ACC112 (cell line): ENCODE results near the gene SLC37A3.
"Not testable (repeated sequence)": the region's sequence is repeated elsewhere in the genome, so short reads cannot be mapped to it uniquely, and the experiment has no call there.

ENCODE experiments used
- H2AFZ ChIP-seq: fragments of 200-600 bp; sonication (generic); one replicate; pipeline ENCODE4 v1.6.0; 2017; ENCODE audit warnings: antibody characterized with exemption, low read length; ENCODE audit not compliant: unreplicated experiment
- H3K27ac ChIP-seq: fragments of 200-600 bp; sonication (generic); 2 replicates; pipeline ENCODE4 v1.5.1; 2014; ENCODE audit warnings: low read depth, mild to moderate bottlenecking, antibody characterized with exemption, low read length, moderate library complexity
- H3K27me3 ChIP-seq: fragments of 200-600 bp; sonication (generic); 2 replicates; pipeline ENCODE4 v1.6.1; 2014; ENCODE audit warnings: mild to moderate bottlenecking, antibody characterized with exemption, low read length, moderate library complexity, mixed read lengths; ENCODE audit not compliant: insufficient read depth
- H3K36me3 ChIP-seq: fragments of 200-600 bp; sonication (generic); 2 replicates; pipeline ENCODE4 v1.6.1; 2016; ENCODE audit warnings: mild to moderate bottlenecking, antibody characterized with exemption, low read length, moderate library complexity, mixed read lengths; ENCODE audit not compliant: insufficient read depth
- H3K4me1 ChIP-seq: fragments of 200-600 bp; sonication (generic); one replicate; pipeline ENCODE4 v1.6.1; 2016; ENCODE audit warnings: low read length, mixed read lengths; ENCODE audit not compliant: insufficient read depth, unreplicated experiment, control insufficient read depth
- H3K4me3 ChIP-seq: fragments of 200-600 bp; sonication (generic); 2 replicates; pipeline ENCODE4 v1.5.1; 2014; ENCODE audit warnings: mild to moderate bottlenecking, low read depth, low read length
- H3K79me2 ChIP-seq: fragments of 200-600 bp; sonication (generic); one replicate; pipeline ENCODE4 v1.6.0; 2016; ENCODE audit warnings: low read length; ENCODE audit not compliant: control insufficient read depth, unreplicated experiment, insufficient read depth

The SLC37A3 gene

DNA sequence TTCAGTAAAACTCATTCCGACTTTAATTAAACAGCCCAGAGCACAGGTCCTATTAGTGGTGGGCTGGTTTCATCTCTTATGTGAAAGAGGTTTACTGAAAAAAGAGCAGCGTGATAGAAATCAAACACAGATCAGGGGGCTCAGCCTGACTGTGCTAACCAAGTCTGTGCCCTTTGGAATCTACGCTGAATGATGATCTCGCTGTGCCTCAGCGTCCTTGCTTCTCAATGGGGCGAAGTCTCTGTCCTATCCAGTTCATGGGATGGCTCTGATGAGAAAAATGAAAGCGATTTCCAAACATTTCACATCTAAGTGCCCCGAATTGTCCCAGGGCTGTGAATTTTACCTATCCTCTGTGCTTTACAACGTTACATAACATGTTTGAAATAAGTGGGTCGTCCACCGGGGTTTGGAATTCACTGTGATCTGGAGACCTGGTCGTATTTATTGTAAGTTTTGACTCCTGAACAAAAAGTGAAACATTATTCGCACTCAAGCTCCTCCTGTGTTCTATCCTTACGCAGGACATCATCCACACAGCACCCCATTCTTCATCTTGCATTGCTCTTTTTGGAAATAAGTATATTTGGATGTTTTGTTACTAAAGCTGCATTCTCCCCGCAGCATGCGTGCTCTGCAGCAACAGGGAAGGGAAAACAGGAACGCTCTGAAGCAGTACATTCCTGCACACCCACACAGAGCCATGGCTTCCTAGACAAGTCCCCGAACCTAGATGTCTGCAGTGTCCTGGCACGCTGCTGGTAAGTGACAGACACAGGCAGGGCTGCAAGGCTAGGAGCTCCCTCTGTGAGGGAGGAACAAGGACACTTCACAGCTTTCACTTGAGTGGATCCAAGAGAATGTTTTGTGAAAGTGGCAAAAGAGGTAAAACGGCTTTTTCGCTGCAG is 83.5 kb downstream of the SLC37A3 start:
- Histone ChIP-seq H3K27me3 (no peaks in the 10 kb centered on the region), H3K27ac (no peak overlapping the region), H3K79me2 (no peaks in the 10 kb centered on the region), H3K4me3 (no peak overlapping the region), H3K4me1 (peaks cover 24% of the 10 kb centered on the region), H3K36me3 (no peaks in the 10 kb centered on the region; the same call in 1 of the 2 replicates), H2AFZ (peak overlapping the region; percentile 53)

DNA sequence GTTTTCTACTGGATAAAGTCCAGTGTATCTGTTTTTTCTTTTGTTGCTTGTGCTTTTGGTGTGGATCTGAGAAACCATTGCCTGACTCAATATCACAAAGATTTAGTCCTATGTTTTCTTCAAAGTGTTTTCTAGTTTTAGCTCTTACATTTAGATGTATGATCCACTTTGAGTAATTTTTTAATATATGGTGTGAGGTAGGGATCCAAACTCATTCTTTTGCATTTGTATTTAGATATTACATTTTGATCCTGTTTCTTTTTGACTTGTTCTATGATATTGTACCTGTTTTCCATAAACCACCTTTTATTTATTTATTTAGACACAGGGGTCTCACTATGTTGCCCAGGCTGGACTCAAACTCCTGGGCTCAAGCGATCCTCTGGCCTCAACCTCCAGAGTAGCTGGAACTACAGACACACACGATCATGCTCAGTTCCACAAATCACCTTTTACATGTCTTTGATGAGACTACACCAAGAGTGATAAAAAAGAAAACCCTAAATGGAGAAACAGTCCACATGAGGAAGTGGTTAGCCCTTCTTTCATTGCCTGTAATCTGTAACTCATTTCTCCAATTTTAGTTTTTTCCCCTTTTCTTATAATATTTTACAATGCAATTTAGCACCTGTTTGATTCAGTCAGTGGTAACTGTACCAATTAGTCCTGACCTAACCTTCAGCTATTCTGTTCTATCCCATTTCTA is 86.0 kb downstream of the SLC37A3 start:
- Histone ChIP-seq H2AFZ (no peak overlapping the region), H3K36me3 (no peaks in the 10 kb centered on the region; the same call in 1 of the 2 replicates), H3K4me1 (peaks cover 24% of the 10 kb centered on the region)

DNA sequence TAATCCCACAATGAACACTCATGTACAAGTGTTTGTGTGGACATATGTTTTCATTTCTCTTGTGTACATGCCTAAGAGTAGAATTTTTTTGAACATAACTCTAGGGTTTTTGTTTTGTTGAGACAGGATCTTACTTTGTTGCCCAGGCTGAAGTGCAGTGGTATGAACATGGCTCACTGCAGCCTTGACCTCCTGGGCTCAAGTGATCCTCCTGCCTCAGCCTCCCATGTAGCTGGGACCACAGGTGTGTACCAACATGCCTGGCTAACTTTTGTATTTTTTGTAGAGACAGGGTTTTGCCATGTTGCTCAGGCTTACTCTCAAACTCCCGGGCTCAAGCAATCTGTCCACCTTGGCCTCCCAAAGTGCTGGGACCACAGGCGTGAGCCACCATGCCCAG is 87.2 kb downstream of the SLC37A3 start:
- H3K27ac ChIP-seq, H3K36me3 ChIP-seq, H3K79me2 ChIP-seq, H3K4me3 ChIP-seq, H2AFZ ChIP-seq, H3K27me3 ChIP-seq: not testable (repeated sequence)
- peaks cover 14% of the 10 kb centered on the region for H3K4me1 ChIP-seq

More for the DNA sequence above, 86.0 kb downstream of the SLC37A3 start:
- Histone ChIP-seq H3K27me3 (no peaks in the 10 kb centered on the region), H3K79me2 (no peaks in the 10 kb centered on the region), H3K27ac (no peak overlapping the region), H3K4me3 (no peak overlapping the region)

DNA sequence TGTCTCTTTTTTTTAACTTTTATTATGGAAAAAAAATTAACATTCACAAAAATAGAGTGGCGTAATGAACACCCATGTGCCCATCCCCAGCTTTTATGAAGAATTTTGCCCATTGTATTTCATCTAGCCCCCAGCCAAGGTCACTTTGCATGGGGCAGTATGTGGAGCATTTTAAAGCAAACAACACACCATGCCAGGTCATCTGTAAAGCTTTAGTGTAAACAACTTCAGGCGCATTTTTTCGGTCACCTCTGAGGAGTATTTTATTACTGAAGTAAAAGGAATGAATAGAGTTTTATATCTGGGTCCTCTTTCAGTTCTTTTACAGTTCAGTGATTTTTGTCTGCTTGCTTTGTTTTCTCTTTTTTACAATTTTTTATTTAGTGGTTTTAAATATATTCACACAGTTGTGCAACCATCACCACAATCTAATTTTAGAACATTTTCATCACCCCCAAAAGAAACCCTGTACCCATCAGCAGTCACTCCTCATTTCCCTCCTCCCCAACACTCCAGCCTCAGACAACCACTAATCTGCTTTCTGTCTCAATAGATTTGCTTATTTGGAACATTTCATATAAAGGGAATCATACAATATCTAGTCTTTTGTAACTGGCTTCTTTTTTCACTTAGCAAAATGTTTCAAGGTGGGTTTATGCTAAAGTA is 87.9 kb downstream of the SLC37A3 start:
- H3K4me3 ChIP-seq: no peak overlapping the region
- no peak overlapping the region for H3K27ac ChIP-seq
- no peak overlapping the region for H2AFZ ChIP-seq
- no peaks in the 10 kb centered on the region for H3K27me3 ChIP-seq
- peaks cover 7% of the 10 kb centered on the region for H3K4me1 ChIP-seq
- no peaks in the 10 kb centered on the region for H3K79me2 ChIP-seq
- no peaks in the 10 kb centered on the region; the same call in 1 of the 2 replicates for H3K36me3 ChIP-seq

DNA sequence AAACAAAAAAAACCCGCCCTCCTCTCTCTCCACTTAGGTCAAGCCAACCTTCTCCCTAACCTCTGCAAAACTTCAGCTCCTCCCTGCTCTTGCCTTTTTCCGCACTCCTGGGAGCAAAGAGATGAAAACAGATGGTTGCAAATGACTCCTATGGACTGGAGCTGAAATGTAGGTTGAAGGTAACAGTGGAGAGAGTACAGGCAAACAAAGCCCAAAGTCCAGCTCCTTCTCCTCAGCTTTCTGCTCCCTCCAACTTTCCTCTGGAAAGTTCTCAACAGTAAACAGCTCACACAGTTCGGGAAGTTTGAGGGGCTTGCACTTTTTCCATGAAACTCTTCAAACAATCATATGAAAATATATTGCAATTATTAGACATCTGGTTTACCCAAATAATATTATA is 90.3 kb downstream of the SLC37A3 start:
- Histone ChIP-seq H2AFZ (no peak overlapping the region), H3K4me1 (no peaks in the 10 kb centered on the region), H3K27ac (no peak overlapping the region), H3K4me3 (no peak overlapping the region), H3K36me3 (no peaks in the 10 kb centered on the region; the same call in 1 of the 2 replicates), H3K27me3 (no peaks in the 10 kb centered on the region), H3K79me2 (no peaks in the 10 kb centered on the region)

DNA sequence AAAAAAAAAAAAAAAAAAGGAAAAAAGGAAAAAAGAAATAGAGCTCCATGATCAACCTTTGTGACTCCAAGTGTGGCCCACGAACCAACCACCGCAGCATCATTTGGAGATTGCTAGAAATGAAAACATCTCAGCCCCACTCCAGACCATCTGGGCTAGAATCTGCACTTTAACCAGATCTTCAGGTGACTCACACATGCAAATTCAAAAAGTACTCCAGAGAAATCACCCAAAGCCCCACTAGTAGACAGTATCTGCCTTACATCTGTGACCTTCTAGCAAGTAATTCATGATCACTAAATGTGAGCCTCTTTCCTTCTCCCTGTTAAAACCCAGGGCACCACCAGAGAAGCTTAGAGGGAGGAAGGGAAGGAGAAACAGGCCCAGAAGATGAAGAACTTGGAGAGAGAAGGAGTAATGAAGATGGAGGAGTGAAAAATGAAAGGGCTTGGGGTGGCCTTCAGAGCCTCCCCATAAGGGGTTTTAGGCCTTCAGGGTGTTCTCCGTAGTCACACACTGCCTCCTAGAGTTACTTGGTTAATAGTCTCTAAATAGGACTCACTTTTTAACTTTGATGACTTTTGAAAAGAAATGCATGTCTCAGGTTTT is 94.0 kb downstream of the SLC37A3 start:
- H3K27me3 ChIP-seq: no peaks in the 10 kb centered on the region
- no peaks in the 10 kb centered on the region for H3K4me1 ChIP-seq
- H2AFZ ChIP-seq: no peak overlapping the region
- H3K27ac ChIP-seq: no peak overlapping the region
- no peaks in the 10 kb centered on the region for H3K36me3 ChIP-seq
- H3K4me3 ChIP-seq: no peak overlapping the region
- H3K79me2 ChIP-seq: no peaks in the 10 kb centered on the region

DNA sequence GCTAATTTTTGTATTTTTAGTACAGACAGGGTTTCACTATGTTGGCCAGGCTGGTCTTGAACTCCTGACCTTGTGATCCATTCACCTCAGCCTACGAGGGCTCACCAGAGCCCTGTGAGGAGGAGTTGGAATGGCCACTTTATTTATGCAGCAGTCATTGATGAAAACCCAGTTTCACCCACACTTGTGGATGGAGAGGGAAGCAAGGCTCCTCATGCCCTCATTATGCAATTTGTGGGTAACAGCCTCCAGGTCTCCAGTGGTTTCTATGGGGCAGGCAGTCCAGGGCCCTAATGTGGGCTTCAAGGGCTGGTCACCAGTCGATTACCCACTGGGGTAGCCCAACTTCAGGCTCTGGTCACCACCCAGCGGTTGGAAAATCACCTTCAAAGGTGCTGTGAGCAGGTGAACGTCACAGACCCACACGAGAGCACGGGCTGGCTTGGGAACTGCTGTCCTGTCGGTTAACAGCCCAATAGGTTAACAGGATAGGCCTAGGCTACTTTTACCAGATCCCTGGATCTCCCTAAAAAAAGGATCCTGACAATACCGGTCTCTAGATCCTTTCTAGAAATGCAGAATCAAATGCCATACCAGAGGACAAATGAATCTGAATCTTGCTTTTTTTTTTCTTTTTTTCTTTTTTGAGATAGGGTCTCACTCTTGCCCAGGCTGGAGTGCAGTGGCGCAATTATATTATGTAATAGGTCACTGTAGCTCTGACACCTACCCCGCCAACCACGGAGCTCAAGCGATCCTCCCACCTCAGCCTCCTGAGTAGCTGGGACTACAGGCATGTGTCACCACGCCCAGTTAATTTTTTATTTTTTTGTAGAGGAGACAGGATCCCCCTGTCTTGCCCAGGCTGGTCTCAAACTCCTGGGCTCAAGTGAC is 97.8 kb downstream of the SLC37A3 start:
- Histone ChIP-seq H3K27ac (no peak overlapping the region), H3K36me3 (no peaks in the 10 kb centered on the region), H3K4me1 (no peaks in the 10 kb centered on the region), H2AFZ (no peak overlapping the region), H3K27me3 (no peaks in the 10 kb centered on the region), H3K4me3 (no peak overlapping the region), H3K79me2 (no peaks in the 10 kb centered on the region)

DNA sequence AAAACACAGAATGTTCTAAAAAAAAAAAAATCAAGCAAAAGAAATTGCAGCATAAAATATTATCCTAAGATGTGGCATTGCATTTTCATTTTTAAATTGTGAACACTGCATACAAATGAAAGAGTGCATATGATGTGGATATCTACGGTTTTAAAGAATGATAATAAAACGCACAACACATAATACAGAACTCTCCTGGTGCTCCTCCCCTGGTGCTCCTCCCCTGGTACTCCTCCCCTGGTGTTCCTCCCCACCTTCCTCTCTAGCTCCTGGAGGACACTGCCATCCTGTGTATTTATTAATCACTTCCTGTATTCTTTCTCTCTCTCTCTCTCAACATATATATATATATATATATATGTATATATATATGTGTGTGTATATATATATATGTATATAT is 100.1 kb downstream of the SLC37A3 start:
- H3K4me1 ChIP-seq: no peaks in the 10 kb centered on the region
- no peaks in the 10 kb centered on the region for H3K36me3 ChIP-seq
- H3K4me3 ChIP-seq: no peak overlapping the region
- H2AFZ ChIP-seq: no peak overlapping the region
- no peak overlapping the region for H3K27ac ChIP-seq
- H3K27me3 ChIP-seq: no peaks in the 10 kb centered on the region
- H3K79me2 ChIP-seq: no peaks in the 10 kb centered on the region

DNA sequence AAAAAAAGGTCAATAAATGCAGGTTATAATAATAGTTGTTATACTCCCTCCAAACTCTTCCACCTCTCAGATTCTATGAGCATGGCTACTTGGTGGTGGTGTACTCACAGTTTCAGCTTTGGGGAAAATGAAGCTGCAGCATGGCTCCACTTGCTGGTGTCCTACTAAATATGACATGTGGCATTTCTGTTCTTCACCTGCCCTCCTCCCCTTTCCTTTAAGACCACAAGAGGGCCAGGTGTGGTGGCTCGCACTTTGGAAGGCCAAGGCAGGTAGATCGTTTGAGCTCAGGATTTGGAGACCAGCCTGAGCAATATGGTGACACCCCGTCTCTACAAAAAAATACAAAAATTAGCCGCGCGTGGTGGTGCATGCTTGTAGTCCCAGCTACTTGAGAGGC is 101.1 kb downstream of the SLC37A3 start:
- Histone ChIP-seq H3K27me3 (no peaks in the 10 kb centered on the region), H3K79me2 (no peaks in the 10 kb centered on the region), H3K36me3 (no peaks in the 10 kb centered on the region), H3K4me1 (no peaks in the 10 kb centered on the region), H3K4me3 (no peak overlapping the region), H2AFZ (no peak overlapping the region), H3K27ac (no peak overlapping the region)
